ENCODE measurements around the gene CCNE1. TPM values are rescaled to one million over a fixed set of nuclear protein-coding genes. Genes with fewer than 3 reads are reported as not detected.

CCNE1 gene
- total and polyA plus RNA-seq, 7 donors = 0.97 to 6.7 (median 2.0) TPM

DNA sequence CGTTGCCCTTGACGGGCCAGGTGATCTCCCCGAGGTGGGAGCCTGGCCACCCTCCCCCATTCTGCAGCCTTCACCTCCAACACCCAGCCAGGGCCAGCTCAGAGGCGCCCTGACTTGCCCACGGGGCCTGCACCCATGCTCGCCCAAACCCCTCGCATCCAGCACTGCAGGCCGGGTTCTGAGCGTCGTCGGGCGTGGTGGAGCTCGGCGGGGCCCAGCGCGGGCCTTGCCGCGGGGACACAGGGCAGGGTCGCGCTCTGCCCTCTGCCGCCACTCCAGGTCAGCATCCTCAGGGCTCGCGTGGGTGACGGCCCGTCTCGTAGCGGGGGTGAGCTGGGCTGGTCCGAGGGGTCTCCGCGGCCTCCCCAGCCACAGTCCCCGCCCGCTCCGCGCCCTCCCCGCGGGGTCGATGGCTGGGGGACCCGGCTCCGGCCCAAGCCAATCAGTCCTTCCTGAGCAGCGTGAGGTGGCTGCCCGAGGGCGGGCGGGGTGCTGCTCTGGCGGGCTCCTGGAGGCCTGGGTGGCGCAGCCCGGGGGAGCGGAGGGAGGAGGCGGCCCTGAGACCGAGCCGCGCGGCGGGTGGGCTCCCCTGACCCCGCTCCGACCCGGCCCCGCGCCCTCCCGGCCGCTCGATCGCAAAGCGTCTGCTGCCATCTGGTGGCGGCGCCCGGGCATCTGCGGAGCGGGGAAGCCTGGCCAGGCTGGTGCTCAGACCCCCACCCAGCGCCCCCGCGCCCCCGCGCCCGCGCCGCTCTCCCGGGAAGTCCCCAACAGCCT, 61.4 kb downstream of the CCNE1 start:
- ATAC-seq (peak; percentile 62 to 81 (median 74)), DNase-seq (peak; percentile 59 to 83)
- H3K4me1 ChIP-seq = peaks cover 13% of the 10 kb centered on the region
- H3K36me3 ChIP-seq (ENCODE audit: insufficient read depth in 1 of 2, low read depth in 1 of 2) = no peaks in the 10 kb centered on the region
- TF ChIP-seq, protein P1, sequence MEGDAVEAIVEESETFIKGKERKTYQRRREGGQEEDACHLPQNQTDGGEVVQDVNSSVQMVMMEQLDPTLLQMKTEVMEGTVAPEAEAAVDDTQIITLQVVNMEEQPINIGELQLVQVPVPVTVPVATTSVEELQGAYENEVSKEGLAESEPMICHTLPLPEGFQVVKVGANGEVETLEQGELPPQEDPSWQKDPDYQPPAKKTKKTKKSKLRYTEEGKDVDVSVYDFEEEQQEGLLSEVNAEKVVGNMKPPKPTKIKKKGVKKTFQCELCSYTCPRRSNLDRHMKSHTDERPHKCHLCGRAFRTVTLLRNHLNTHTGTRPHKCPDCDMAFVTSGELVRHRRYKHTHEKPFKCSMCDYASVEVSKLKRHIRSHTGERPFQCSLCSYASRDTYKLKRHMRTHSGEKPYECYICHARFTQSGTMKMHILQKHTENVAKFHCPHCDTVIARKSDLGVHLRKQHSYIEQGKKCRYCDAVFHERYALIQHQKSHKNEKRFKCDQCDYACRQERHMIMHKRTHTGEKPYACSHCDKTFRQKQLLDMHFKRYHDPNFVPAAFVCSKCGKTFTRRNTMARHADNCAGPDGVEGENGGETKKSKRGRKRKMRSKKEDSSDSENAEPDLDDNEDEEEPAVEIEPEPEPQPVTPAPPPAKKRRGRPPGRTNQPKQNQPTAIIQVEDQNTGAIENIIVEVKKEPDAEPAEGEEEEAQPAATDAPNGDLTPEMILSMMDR (IDR thresholded peaks at IDR 0.05) = peak; percentile 87
- 3 to 8% (median 5%) methylated on average over 40 to 76 of the region's 77 CpGs for WGBS, 3 donors
- H3K27me3 ChIP-seq (ENCODE audit: insufficient read depth in 3 of 3, low read length in 2 of 3) = no peaks in the 10 kb centered on the region
- peak overlapping the region; percentile 79 for H3K4me3 ChIP-seq
- no peaks in the 10 kb centered on the region for H3K9me3 ChIP-seq
- peak overlapping the region; percentile 83 for H3K27ac ChIP-seq
- intact Hi-C loops (cut with DNase I) = loop anchor here (1.0 to 10.0 kb wide), 5 partner anchors 113 to 268 kb away; partner anchors contain the start of gene POP4 (in 1 of the 2)

Other genes with a start within 250 kb of the CCNE1 start
- 10 to 100 TPM; 45.3 to 70.3 (median 47.9) TPM for gene POP4, start 205.7 kb upstream of the CCNE1 start, total RNA-seq
- 100 to 1,000 TPM in 1 of 3 donors, 10 to 100 TPM in 2; 63.9 to 144 (median 97.3) TPM for gene POP4, start 205.7 kb upstream of the CCNE1 start, polyA plus RNA-seq
- gene PLEKHF1, start 146.5 kb upstream of the CCNE1 start, total RNA-seq = 100 to 1,000 TPM in 1 of 4 donors, 10 to 100 TPM in 2, 1 to 10 TPM in 1; 5.1 to 119 (median 44.0) TPM
- gene PLEKHF1, start 146.5 kb upstream of the CCNE1 start, polyA plus RNA-seq = 10 to 100 TPM; 60.2 to 77.0 (median 73.8) TPM
- 10 to 100 TPM; 37.5 to 93.3 (median 55.6) TPM for gene C19orf12, start 96.7 kb upstream of the CCNE1 start, total RNA-seq
- 100 to 1,000 TPM in 1 of 3 donors, 10 to 100 TPM in 2; 46.8 to 142 (median 68.4) TPM for gene C19orf12, start 96.7 kb upstream of the CCNE1 start, polyA plus RNA-seq
- 10 to 100 TPM; 51.4 to 70.4 (median 61.2) TPM for gene URI1, start 130.2 kb downstream of the CCNE1 start, total RNA-seq
- gene URI1, start 130.2 kb downstream of the CCNE1 start, polyA plus RNA-seq = 10 to 100 TPM; 37.6 to 85.5 (median 43.9) TPM